ENCODE data around the gene THAP9. TPM values are rescaled to one million over a fixed set of nuclear protein-coding genes. Genes with fewer than 3 reads are reported as not detected.
"Not testable (repeated sequence)": the region's sequence is repeated elsewhere in the genome, so short reads cannot be mapped to it uniquely, and the experiment has no call there.

The THAP9 gene
- total and polyA plus RNA-seq, 4 donors: 1.6 to 6.5 (median 2.6) TPM

- 0 to 1% methylated on average over 8 of the region's 8 CpGs for WGBS, 2 donors
- intact Hi-C loops (cut with DNase I): loop anchor here in 1 of 2 donors (2.0 to 5.0 kb wide), 3 partner anchors 111 to 469 kb away; partner anchors contain the start of genes ENOPH1, HNRNPDL and LIN54
- ATAC-seq (ENCODE audit: low FRiP score): peak; percentile 50
These were observed 716 bp downstream of the THAP9 start for GRCh38 chr4:82901183-82901718.

GRCh38 chr4:82903737-82904136 is 3.2 kb downstream of the THAP9 start:
- no peaks in the 10 kb centered on the region for H3K4me1 ChIP-seq (ENCODE audit: control insufficient read depth in 1 of 2, insufficient read depth in 2 of 2, low read length in 2 of 2)
- no peak overlapping the region for H3K4me3 ChIP-seq (ENCODE audit: low read length in 2 of 2)
- no peak overlapping the region for H3K27ac ChIP-seq (ENCODE audit: low read depth in 1 of 2, low read length in 2 of 2)
- DNase-seq (no peak), ATAC-seq (ENCODE audit: low FRiP score) (no peak)
- no peaks in the 10 kb centered on the region for H3K9me3 ChIP-seq (ENCODE audit: control insufficient read depth, low read length)
- intact Hi-C loops (cut with DNase I): loop anchor here in 1 of 2 donors (5.0 kb wide), 2 partner anchors 109 to 471 kb away; partner anchors contain the start of genes ENOPH1, HNRNPDL and LIN54
- H3K36me3 ChIP-seq (ENCODE audit: control insufficient read depth in 1 of 2, insufficient read depth in 2 of 2, low read length in 1 of 2): no peaks in the 10 kb centered on the region
- no peaks in the 10 kb centered on the region for H3K27me3 ChIP-seq (ENCODE audit: control insufficient read depth in 1 of 2, insufficient read depth in 2 of 2, low read length in 1 of 2)
- 93 to 95% methylated on average over 5 of the region's 5 CpGs for WGBS, 2 donors

More at GRCh38 chr4:82901183-82901718, 716 bp downstream of the THAP9 start:
- Histone ChIP-seq H3K4me1 (ENCODE audit: control insufficient read depth in 1 of 2, insufficient read depth in 2 of 2, low read length in 2 of 2) (peaks cover 0 to 2% of the 10 kb centered on the region in 2 donors), H3K4me3 (ENCODE audit: low read length in 2 of 2) (peak overlapping the region; percentile 19 to 45), H3K9me3 (ENCODE audit: control insufficient read depth, low read length) (no peaks in the 10 kb centered on the region), H3K27me3 (ENCODE audit: control insufficient read depth in 1 of 2, insufficient read depth in 2 of 2, low read length in 1 of 2) (no peaks in the 10 kb centered on the region), H3K36me3 (ENCODE audit: control insufficient read depth in 1 of 2, insufficient read depth in 2 of 2, low read length in 1 of 2) (no peaks in the 10 kb centered on the region), H3K27ac (ENCODE audit: low read depth in 1 of 2, low read length in 2 of 2) (peak overlapping the region; percentile 85 to 96)
- DNase-seq: no peak

DNA sequence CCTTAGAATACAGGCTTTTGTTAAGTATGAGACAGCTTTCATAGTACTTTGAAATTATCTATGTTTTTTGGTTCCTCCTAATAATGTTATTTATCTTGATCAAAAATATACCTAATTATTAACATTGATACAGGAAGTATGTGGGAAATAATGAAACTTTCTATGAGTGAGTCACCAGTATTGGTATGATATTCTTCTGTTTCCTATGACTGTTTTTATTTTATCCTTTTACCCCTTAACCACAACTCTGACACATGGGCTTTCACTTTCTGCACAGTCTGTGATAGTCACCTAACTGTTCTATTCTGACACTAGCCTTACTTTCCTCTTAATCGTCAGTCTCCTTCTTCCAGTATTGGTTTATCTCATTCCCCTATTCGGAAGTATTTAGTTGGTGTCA is 4.7 kb downstream of the THAP9 start:
- H3K27me3 ChIP-seq (ENCODE audit: control insufficient read depth in 1 of 2, insufficient read depth in 2 of 2, low read length in 1 of 2): no peaks in the 10 kb centered on the region
- DNase-seq: no peak
- no peaks in the 10 kb centered on the region for H3K36me3 ChIP-seq (ENCODE audit: control insufficient read depth in 1 of 2, insufficient read depth in 2 of 2, low read length in 1 of 2)
- H3K4me3 ChIP-seq (ENCODE audit: low read length in 2 of 2): no peak overlapping the region
- intact Hi-C loops (cut with DNase I): no loop called here
- H3K27ac ChIP-seq (ENCODE audit: low read depth in 1 of 2, low read length in 2 of 2): no peak overlapping the region
- no peaks in the 10 kb centered on the region for H3K4me1 ChIP-seq (ENCODE audit: control insufficient read depth in 1 of 2, insufficient read depth in 2 of 2, low read length in 2 of 2)
- no peaks in the 10 kb centered on the region for H3K9me3 ChIP-seq (ENCODE audit: control insufficient read depth, low read length)
- ATAC-seq (ENCODE audit: low FRiP score): no peak
- 88 to 93% methylated on average over 2 of the region's 2 CpGs for WGBS, 2 donors

DNA sequence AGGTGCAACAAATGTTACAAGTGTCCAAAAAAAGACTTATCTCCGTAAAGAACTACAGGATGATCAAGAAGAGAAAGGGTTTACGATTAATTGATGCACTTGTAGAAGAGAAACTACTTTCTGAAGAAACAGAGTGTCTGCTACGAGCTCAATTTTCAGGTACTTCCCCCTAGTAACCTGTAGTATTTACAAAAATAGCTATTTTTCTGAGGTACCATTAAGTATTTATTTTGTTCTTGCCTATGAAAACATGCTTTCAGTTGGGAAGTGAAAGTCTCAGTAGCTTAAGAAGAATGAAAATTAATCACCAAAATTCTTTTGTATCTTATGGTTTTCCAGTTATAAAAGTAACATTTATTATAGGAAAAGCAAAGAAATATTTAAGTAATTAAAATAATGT is 5.9 kb downstream of the THAP9 start:
- intact Hi-C loops (cut with DNase I): no loop called here
- H3K4me1 ChIP-seq (ENCODE audit: control insufficient read depth in 1 of 2, insufficient read depth in 2 of 2, low read length in 2 of 2): no peaks in the 10 kb centered on the region
- no peak for ATAC-seq (ENCODE audit: low FRiP score)

GRCh38 chr4:82909326-82909725 is 8.8 kb downstream of the THAP9 start:
- H3K9me3 ChIP-seq (ENCODE audit: control insufficient read depth, low read length): no peaks in the 10 kb centered on the region
- H3K36me3 ChIP-seq (ENCODE audit: control insufficient read depth in 1 of 2, insufficient read depth in 2 of 2, low read length in 1 of 2): peaks cover 0 to 1% of the 10 kb centered on the region in 2 donors
- H3K4me1 ChIP-seq (ENCODE audit: control insufficient read depth in 1 of 2, insufficient read depth in 2 of 2, low read length in 2 of 2): no peaks in the 10 kb centered on the region
- no peak overlapping the region for H3K27ac ChIP-seq (ENCODE audit: low read depth in 1 of 2, low read length in 2 of 2)
- H3K4me3 ChIP-seq (ENCODE audit: low read length in 2 of 2): no peak overlapping the region
- intact Hi-C loops (cut with DNase I): no loop called here
- WGBS, 2 donors: 73 to 76% methylated on average over 1 of the region's 1 CpG
- no peaks in the 10 kb centered on the region for H3K27me3 ChIP-seq (ENCODE audit: control insufficient read depth in 1 of 2, insufficient read depth in 2 of 2, low read length in 1 of 2)
- no peak for DNase-seq
- no peak for ATAC-seq (ENCODE audit: low FRiP score)

More for the DNA sequence above, 5.9 kb downstream of the THAP9 start:
- 92 to 98% methylated on average over 3 of the region's 3 CpGs for WGBS, 2 donors
- Histone ChIP-seq H3K36me3 (ENCODE audit: control insufficient read depth in 1 of 2, insufficient read depth in 2 of 2, low read length in 1 of 2) (peaks cover 0 to 1% of the 10 kb centered on the region in 2 donors), H3K4me3 (ENCODE audit: low read length in 2 of 2) (no peak overlapping the region), H3K27ac (ENCODE audit: low read depth in 1 of 2, low read length in 2 of 2) (no peak overlapping the region), H3K9me3 (ENCODE audit: control insufficient read depth, low read length) (no peaks in the 10 kb centered on the region), H3K27me3 (ENCODE audit: control insufficient read depth in 1 of 2, insufficient read depth in 2 of 2, low read length in 1 of 2) (no peaks in the 10 kb centered on the region)
- DNase-seq: no peak

GRCh38 chr4:82913305-82913704 is 12.8 kb downstream of the THAP9 start:
- H3K4me3 ChIP-seq (ENCODE audit: low read length in 2 of 2): no peak overlapping the region
- WGBS, 2 donors: 45 to 46% methylated on average over 2 of the region's 2 CpGs
- H3K4me1 ChIP-seq (ENCODE audit: control insufficient read depth in 1 of 2, insufficient read depth in 2 of 2, low read length in 2 of 2): no peaks in the 10 kb centered on the region
- H3K9me3 ChIP-seq (ENCODE audit: control insufficient read depth, low read length): no peaks in the 10 kb centered on the region
- peaks cover 0 to 7% of the 10 kb centered on the region in 2 donors for H3K36me3 ChIP-seq (ENCODE audit: control insufficient read depth in 1 of 2, insufficient read depth in 2 of 2, low read length in 1 of 2)
- DNase-seq (no peak), ATAC-seq (ENCODE audit: low FRiP score) (no peak)
- H3K27ac ChIP-seq (ENCODE audit: low read depth in 1 of 2, low read length in 2 of 2): no peak overlapping the region
- no peaks in the 10 kb centered on the region for H3K27me3 ChIP-seq (ENCODE audit: control insufficient read depth in 1 of 2, insufficient read depth in 2 of 2, low read length in 1 of 2)
- intact Hi-C loops (cut with DNase I): no loop called here

GRCh38 chr4:82913968-82914367 is 13.4 kb downstream of the THAP9 start:
- 96 to 100% methylated on average over 2 of the region's 2 CpGs for WGBS, 2 donors
- intact Hi-C loops (cut with DNase I); H3K9me3 ChIP-seq (ENCODE audit: control insufficient read depth, low read length); H3K27me3 ChIP-seq (ENCODE audit: control insufficient read depth in 1 of 2, insufficient read depth in 2 of 2, low read length in 1 of 2); H3K36me3 ChIP-seq (ENCODE audit: control insufficient read depth in 1 of 2, insufficient read depth in 2 of 2, low read length in 1 of 2); H3K4me1 ChIP-seq (ENCODE audit: control insufficient read depth in 1 of 2, insufficient read depth in 2 of 2, low read length in 2 of 2); ATAC-seq (ENCODE audit: low FRiP score); H3K4me3 ChIP-seq (ENCODE audit: low read length in 2 of 2); DNase-seq; H3K27ac ChIP-seq (ENCODE audit: low read depth in 1 of 2, low read length in 2 of 2): not testable (repeated sequence)

DNA sequence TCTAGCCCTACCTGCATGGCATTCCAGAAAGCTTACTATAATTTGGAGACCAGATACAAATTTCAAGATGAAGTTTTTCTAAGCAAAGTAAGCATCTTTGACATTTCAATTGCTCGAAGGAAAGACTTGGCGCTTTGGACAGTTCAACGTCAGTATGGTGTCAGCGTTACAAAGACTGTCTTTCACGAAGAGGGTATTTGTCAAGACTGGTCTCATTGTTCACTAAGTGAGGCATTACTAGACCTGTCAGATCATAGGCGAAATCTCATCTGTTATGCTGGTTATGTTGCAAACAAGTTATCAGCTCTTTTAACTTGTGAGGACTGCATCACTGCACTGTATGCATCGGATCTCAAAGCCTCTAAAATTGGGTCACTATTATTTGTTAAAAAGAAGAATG is 17.6 kb downstream of the THAP9 start:
- no peaks in the 10 kb centered on the region for H3K4me1 ChIP-seq (ENCODE audit: control insufficient read depth in 1 of 2, insufficient read depth in 2 of 2, low read length in 2 of 2)
- peaks cover 0 to 5% of the 10 kb centered on the region in 2 donors for H3K36me3 ChIP-seq (ENCODE audit: control insufficient read depth in 1 of 2, insufficient read depth in 2 of 2, low read length in 1 of 2)
- no peaks in the 10 kb centered on the region for H3K27me3 ChIP-seq (ENCODE audit: control insufficient read depth in 1 of 2, insufficient read depth in 2 of 2, low read length in 1 of 2)
- DNase-seq: no peak
- H3K27ac ChIP-seq (ENCODE audit: low read depth in 1 of 2, low read length in 2 of 2): no peak overlapping the region
- H3K9me3 ChIP-seq (ENCODE audit: control insufficient read depth, low read length): no peaks in the 10 kb centered on the region
- 87% methylated on average over 7 of the region's 7 CpGs for WGBS, 2 donors
- no peak for ATAC-seq (ENCODE audit: low FRiP score)
- H3K4me3 ChIP-seq (ENCODE audit: low read length in 2 of 2): no peak overlapping the region
- intact Hi-C loops (cut with DNase I): no loop called here

GRCh38 chr4:82919386-82919785 is 18.9 kb downstream of the THAP9 start:
- H3K27me3 ChIP-seq (ENCODE audit: control insufficient read depth in 1 of 2, insufficient read depth in 2 of 2, low read length in 1 of 2): no peaks in the 10 kb centered on the region
- H3K36me3 ChIP-seq (ENCODE audit: control insufficient read depth in 1 of 2, insufficient read depth in 2 of 2, low read length in 1 of 2): peaks cover 0 to 5% of the 10 kb centered on the region in 2 donors
- WGBS, 2 donors: 70 to 73% methylated on average over 2 of the region's 2 CpGs
- DNase-seq: no peak
- H3K27ac ChIP-seq (ENCODE audit: low read depth in 1 of 2, low read length in 2 of 2): no peak overlapping the region
- intact Hi-C loops (cut with DNase I): no loop called here
- no peaks in the 10 kb centered on the region for H3K4me1 ChIP-seq (ENCODE audit: control insufficient read depth in 1 of 2, insufficient read depth in 2 of 2, low read length in 2 of 2)
- ATAC-seq (ENCODE audit: low FRiP score): no peak
- H3K9me3 ChIP-seq (ENCODE audit: control insufficient read depth, low read length): no peaks in the 10 kb centered on the region
- H3K4me3 ChIP-seq (ENCODE audit: low read length in 2 of 2): no peak overlapping the region

Data from aorta (tissue), 5 donors.